ENCODE results near the gene CSNK2A1. TPM values are rescaled to one million over a fixed set of nuclear protein-coding genes. Genes with fewer than 3 reads are reported as not detected.
"Not testable (repeated sequence)": the region's sequence is repeated elsewhere in the genome, so short reads cannot be mapped to it uniquely, and the experiment has no call there.

CSNK2A1 gene
- total RNA-seq, 2 donors from 2014 or later: 40.5 to 52.7 TPM

GRCh38 chr20:460707-461106 is 82.9 kb downstream of the CSNK2A1 start:
- 31 to 34% methylated on average over 2 of the region's 2 CpGs for WGBS, 2 donors
- H3K27me3 ChIP-seq: no peaks in the 10 kb centered on the region
- H3K9me3 ChIP-seq: no peaks in the 10 kb centered on the region
- DNase-seq: peak in 1 of 4 donors; percentile 50
- H3K4me3 ChIP-seq: no peak overlapping the region
- peaks cover 29% of the 10 kb centered on the region for H3K4me1 ChIP-seq
- no peaks in the 10 kb centered on the region for H3K36me3 ChIP-seq (replicated peaks in 1 of 2; ENCODE audit: insufficient read depth in 1 of 2, low read depth in 2 of 2)
- no peak for ATAC-seq
- no peak for TF ChIP-seq POLR2A (IDR thresholded peaks at IDR 0.05)
- TF ChIP-seq CTCF (IDR thresholded peaks at IDR 0.05): no peak
- H3K27ac ChIP-seq: peak overlapping the region in 1 of 4 donors; percentile 96
- intact Hi-C loops (cut with DNase I): no loop called here

DNA sequence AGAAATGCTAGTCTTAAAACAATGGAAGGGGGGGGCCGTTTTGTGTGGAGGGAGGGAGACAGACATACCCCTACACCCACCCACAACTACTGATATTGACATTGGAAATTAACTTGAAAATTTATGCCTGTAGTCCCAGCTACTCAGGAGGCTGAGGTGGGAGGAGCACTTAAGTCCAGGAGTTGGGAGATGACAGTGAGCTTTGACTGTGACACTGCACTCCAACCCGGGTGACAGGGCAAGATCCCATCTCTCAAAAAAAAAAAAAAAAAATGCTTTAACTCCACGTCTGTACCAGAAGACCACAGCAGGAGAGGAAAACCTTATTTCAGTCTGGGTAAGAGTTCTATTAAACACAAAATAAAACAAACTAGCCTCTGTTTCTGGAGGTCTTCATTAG is 83.4 kb downstream of the CSNK2A1 start:
- ATAC-seq (no peak), DNase-seq (no peak)
- Histone ChIP-seq H3K4me3 (no peak overlapping the region), H3K27ac (no peak overlapping the region), H3K4me1 (peaks cover 31% of the 10 kb centered on the region), H3K36me3 (replicated peaks in 1 of 2; ENCODE audit: insufficient read depth in 1 of 2, low read depth in 2 of 2) (no peaks in the 10 kb centered on the region), H3K27me3 (no peaks in the 10 kb centered on the region), H3K9me3 (no peaks in the 10 kb centered on the region)
- intact Hi-C loops (cut with DNase I): no loop called here
- TF ChIP-seq CTCF (IDR thresholded peaks at IDR 0.05) (no peak), POLR2A (IDR thresholded peaks at IDR 0.05) (no peak)
- WGBS, 2 donors: 11 to 13% methylated on average over 3 of the region's 3 CpGs

DNA sequence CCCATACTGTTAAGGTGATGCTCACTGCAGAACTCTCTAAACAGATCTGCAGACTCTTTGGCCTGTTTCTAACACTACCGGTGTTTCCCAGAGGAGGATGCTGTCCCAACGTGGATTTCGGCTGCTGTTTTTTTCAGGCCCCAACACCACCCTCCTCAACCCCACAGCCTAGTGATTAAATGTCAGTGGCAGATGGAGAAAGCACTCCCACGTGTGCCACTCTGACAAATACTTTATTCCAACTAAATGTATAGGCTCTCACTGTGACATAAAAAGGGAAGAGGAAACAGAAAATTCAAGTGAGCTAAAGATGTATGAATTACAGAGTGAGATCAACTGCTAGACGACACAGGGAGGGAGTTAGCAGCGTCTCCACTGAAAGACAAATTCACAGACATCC is 84.8 kb downstream of the CSNK2A1 start:
- H3K36me3 ChIP-seq (replicated peaks in 1 of 2; ENCODE audit: insufficient read depth in 1 of 2, low read depth in 2 of 2): no peaks in the 10 kb centered on the region
- DNase-seq (no peak), ATAC-seq (no peak)
- H3K4me1 ChIP-seq: peaks cover 37% of the 10 kb centered on the region
- 58 to 71% methylated on average over 6 of the region's 6 CpGs for whole genome bisulfite sequencing, 2 donors
- no peaks in the 10 kb centered on the region for H3K27me3 ChIP-seq
- no peak for TF ChIP-seq POLR2A (IDR thresholded peaks at IDR 0.05)
- no peak for TF ChIP-seq CTCF (IDR thresholded peaks at IDR 0.05)
- no peak overlapping the region for H3K4me3 ChIP-seq
- H3K27ac ChIP-seq: no peak overlapping the region
- intact Hi-C loops (cut with DNase I): no loop called here
- no peaks in the 10 kb centered on the region for H3K9me3 ChIP-seq

- no peak overlapping the region for H3K27ac ChIP-seq
- H3K9me3 ChIP-seq: no peaks in the 10 kb centered on the region
- no peaks in the 10 kb centered on the region for H3K27me3 ChIP-seq
- intact Hi-C loops (cut with DNase I): no loop called here
- no peak for TF ChIP-seq POLR2A (IDR thresholded peaks at IDR 0.05)
- TF ChIP-seq CTCF (IDR thresholded peaks at IDR 0.05): no peak
- no peak for DNase-seq
- H3K36me3 ChIP-seq (replicated peaks in 1 of 2; ENCODE audit: insufficient read depth in 1 of 2, low read depth in 2 of 2): no peaks in the 10 kb centered on the region
- peak; percentile 33 for ATAC-seq
- no peak overlapping the region for H3K4me3 ChIP-seq
- peaks cover 13% of the 10 kb centered on the region for H3K4me1 ChIP-seq
- 15 to 18% methylated on average over 3 of the region's 3 CpGs for WGBS, 2 donors
These were observed 88.6 kb downstream of the CSNK2A1 start for GRCh38 chr20:454951-455350.

GRCh38 chr20:452021-452420 is 91.6 kb downstream of the CSNK2A1 start:
- H3K27ac ChIP-seq; DNase-seq; H3K27me3 ChIP-seq; intact Hi-C loops (cut with DNase I); H3K4me1 ChIP-seq; H3K4me3 ChIP-seq; H3K9me3 ChIP-seq; ATAC-seq; H3K36me3 ChIP-seq (replicated peaks in 1 of 2; ENCODE audit: insufficient read depth in 1 of 2, low read depth in 2 of 2): not testable (repeated sequence)
- WGBS, 2 donors: 84 to 86% methylated on average over 11 of the region's 11 CpGs

All from body of pancreas (tissue), 4 donors.